Measurements from ENCODE around the gene SSTR5. TPM values are rescaled to one million over a fixed set of nuclear protein-coding genes. Genes with fewer than 3 reads are reported as not detected.

Gene SSTR5
- total RNA-seq, 4 donors from 2014 or later, result not detected

- Histone ChIP-seq H3K9me3 (peaks cover 0 to 18% (median 0%) of the 10 kb centered on the region in 3 donors), H3K4me3 (no peak overlapping the region), H3K36me3 (no peaks in the 10 kb centered on the region), H3K27ac (no peak overlapping the region), H3K4me1 (peaks cover 0 to 10% (median 0%) of the 10 kb centered on the region in 3 donors), H3K27me3 (peaks cover 98% of the 10 kb centered on the region)
- no peak for TF ChIP-seq POLR2A (IDR thresholded peaks at IDR 0.05)
- TF ChIP-seq POLR2AphosphoS5 (IDR thresholded peaks at IDR 0.05), result no peak
- no peak for ATAC-seq
- no CpG with 5 or more reads among the region's 45 CpGs for WGBS, 2 donors (ENCODE audit: low coverage in 1 of 2)
These were observed 7.4 kb downstream of the SSTR5 start for GRCh38 chr16:1079786-1080525.

DNA sequence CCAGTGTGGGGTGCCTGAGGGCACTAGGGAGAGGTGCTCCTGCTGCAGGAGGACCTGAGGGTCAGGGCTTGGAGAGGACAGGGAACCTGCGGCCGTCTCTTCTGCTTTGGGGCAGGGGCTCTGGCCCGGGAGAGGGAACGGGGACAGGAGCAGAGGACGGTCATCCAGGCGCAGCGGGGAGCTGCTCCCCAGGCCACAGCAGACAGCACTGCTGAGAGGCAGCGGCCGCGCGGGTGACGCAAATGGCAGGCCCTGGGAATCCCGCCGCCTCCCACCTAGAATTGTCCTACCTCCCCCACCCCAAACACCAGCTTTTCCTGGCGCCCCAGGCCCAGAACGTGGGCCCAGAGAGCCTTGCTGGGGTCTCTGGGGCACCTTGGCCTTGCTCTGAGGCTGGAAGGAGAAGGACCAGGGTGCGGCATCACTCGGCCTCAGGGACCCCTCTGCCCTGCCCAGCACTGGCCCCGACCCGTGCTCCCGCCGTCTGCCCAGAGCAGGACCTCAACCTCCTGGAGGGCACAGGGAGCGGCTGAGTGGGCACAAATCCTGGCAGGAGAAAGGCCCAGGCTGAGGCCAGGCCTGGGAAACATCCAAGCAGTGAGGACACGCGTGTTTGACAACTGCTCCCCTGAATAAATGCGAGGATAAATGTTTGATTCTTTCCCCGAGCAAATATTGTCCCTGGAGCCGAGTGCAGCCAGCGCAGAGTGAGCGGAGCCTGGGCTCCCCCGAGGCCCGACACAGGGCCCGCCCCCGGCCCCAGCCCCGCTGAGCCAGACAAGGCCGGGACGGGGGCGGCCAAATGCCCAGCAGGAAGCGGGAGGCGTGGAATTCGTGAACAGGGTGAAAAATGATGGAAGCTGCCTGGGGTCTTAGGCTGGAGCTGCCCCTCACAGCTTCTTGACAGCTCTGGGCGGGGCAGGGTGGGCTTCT, 8.5 kb downstream of the SSTR5 start:
- Histone ChIP-seq H3K4me1 (peaks cover 0 to 10% (median 0%) of the 10 kb centered on the region in 3 donors), H3K27ac (no peak overlapping the region), H3K9me3 (peaks cover 0 to 29% (median 0%) of the 10 kb centered on the region in 3 donors), H3K27me3 (peaks cover 99% of the 10 kb centered on the region), H3K36me3 (no peaks in the 10 kb centered on the region), H3K4me3 (no peak overlapping the region)
- 73% methylated on average over 8 of the region's 42 CpGs; no CpG with 5 or more reads in 1 of the 2 donors for WGBS, 2 donors (ENCODE audit: low coverage in 1 of 2)
- TF ChIP-seq EP300 (IDR thresholded peaks at IDR 0.05) (no peak), POLR2AphosphoS5 (IDR thresholded peaks at IDR 0.05) (no peak), POLR2A (IDR thresholded peaks at IDR 0.05) (no peak)
- TF ChIP-seq, protein P1, sequence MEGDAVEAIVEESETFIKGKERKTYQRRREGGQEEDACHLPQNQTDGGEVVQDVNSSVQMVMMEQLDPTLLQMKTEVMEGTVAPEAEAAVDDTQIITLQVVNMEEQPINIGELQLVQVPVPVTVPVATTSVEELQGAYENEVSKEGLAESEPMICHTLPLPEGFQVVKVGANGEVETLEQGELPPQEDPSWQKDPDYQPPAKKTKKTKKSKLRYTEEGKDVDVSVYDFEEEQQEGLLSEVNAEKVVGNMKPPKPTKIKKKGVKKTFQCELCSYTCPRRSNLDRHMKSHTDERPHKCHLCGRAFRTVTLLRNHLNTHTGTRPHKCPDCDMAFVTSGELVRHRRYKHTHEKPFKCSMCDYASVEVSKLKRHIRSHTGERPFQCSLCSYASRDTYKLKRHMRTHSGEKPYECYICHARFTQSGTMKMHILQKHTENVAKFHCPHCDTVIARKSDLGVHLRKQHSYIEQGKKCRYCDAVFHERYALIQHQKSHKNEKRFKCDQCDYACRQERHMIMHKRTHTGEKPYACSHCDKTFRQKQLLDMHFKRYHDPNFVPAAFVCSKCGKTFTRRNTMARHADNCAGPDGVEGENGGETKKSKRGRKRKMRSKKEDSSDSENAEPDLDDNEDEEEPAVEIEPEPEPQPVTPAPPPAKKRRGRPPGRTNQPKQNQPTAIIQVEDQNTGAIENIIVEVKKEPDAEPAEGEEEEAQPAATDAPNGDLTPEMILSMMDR (IDR thresholded peaks at IDR 0.05), result no peak
- ATAC-seq, result no peak

DNA sequence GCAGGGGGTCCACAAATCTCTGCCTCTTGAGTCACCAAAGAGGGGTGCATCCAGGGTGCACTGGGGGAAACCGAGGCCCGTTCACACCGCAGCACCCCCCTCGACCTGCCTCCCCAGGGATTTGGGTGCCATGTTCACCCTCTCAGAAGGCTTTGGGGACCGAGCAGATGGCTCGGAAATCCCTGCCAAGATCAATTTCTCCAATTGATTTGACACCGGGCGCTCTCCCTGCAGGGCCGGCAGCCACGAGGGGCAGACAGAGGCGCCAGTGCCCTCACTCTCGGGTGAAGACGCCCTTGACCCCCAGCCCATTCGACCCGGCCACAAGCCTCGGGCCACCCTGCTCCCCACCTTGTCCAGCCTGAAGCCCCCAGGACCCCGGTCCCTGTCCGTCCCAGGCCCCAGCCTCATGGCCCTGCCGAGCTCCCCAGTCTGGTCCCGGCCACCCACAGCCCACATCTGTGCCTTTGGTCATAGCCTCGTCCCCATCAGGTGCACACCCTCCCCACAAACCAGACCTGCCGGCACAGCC, 9.3 kb downstream of the SSTR5 start:
- 77% methylated on average over 6 of the region's 22 CpGs; no CpG with 5 or more reads in 1 of the 2 donors for WGBS, 2 donors (ENCODE audit: low coverage in 1 of 2)
- TF ChIP-seq, protein P1 (IDR thresholded peaks at IDR 0.05), result no peak
- no peak for TF ChIP-seq POLR2A (IDR thresholded peaks at IDR 0.05)
- TF ChIP-seq POLR2AphosphoS5 (IDR thresholded peaks at IDR 0.05), result no peak
- peaks cover 99% of the 10 kb centered on the region for H3K27me3 ChIP-seq
- no peak for ATAC-seq
- H3K9me3 ChIP-seq, result peaks cover 0 to 33% (median 0%) of the 10 kb centered on the region in 3 donors
- peaks cover 0 to 10% (median 0%) of the 10 kb centered on the region in 3 donors for H3K4me1 ChIP-seq
- no peak overlapping the region for H3K4me3 ChIP-seq
- H3K36me3 ChIP-seq, result no peaks in the 10 kb centered on the region
- H3K27ac ChIP-seq, result no peak overlapping the region

- TF ChIP-seq, protein P1 (IDR thresholded peaks at IDR 0.05), result no peak
- TF ChIP-seq POLR2AphosphoS5 (IDR thresholded peaks at IDR 0.05), result no peak
- no peak for TF ChIP-seq EP300 (IDR thresholded peaks at IDR 0.05)
- no peak for TF ChIP-seq POLR2A (IDR thresholded peaks at IDR 0.05)
- Histone ChIP-seq H3K9me3 (peaks cover 0 to 33% (median 0%) of the 10 kb centered on the region in 3 donors), H3K4me1 (peaks cover 0 to 10% (median 0%) of the 10 kb centered on the region in 3 donors), H3K27ac (no peak overlapping the region), H3K36me3 (no peaks in the 10 kb centered on the region), H3K27me3 (peaks cover 99% of the 10 kb centered on the region), H3K4me3 (no peak overlapping the region)
- ATAC-seq, result no peak
- 60% methylated on average over 2 of the region's 21 CpGs; no CpG with 5 or more reads in 1 of the 2 donors for WGBS, 2 donors (ENCODE audit: low coverage in 1 of 2)
These were observed 9.9 kb downstream of the SSTR5 start for GRCh38 chr16:1082266-1082951.

Data from gastroesophageal sphincter (tissue), 4 donors.